Stimulated activated CD8-positive, alpha-beta memory T cell treated with anti-CD3 and anti-CD28 coated beads, Interleukin-2, amount 100 ng/mL, for 1 hour (primary cell): ENCODE results near the gene EIF2AK3.
"Not testable (repeated sequence)": the region's sequence is repeated elsewhere in the genome, so short reads cannot be mapped to it uniquely, and the experiment has no call there.

ENCODE experiments used
- DNase-seq, 2 donors: peaks; one replicate each; pipeline ENCODE4 v3.0.0-alpha.2; 2020; ENCODE audit warnings: low read depth in 2 of 2

The EIF2AK3 gene

DNA sequence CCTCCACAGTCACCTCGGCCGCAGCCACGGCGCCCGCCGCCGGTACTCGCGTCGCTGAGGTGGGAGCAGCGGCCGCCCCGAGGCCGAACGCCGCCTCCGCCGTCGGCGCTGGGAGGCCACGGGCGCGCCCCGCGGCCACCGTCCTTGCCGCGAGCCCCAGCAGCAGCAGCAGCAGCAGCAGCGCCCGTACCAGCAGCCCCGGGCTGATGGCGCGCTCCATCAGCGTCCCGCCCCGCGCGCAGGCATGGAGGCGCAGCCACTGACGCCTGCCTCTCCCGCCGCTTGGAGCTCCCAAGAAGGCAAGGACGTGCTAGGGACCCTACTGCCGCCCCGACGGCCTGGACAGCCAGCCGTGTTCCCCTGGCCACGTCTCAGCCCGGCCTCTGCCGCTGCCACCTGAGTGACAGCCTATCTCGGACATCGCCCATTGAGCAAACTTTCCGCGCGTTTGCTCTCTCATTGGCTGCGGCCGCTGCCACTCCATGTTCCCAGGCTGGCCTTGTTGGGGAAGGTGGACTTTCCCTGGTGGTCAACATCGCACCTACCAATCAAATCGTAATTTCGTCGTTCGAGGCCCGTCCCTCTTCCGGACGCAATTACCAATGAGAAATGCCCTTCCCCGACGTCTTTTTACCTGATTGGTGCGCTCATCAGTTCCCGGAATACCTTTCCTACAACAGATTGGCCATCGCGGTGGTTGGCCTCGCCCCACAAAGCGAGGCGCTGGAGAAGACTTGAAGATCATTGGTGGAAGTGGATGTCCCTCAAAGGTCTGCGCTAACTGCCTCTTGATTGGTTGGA, at the start of gene EIF2AK3:
Gene EIF2AK3, minus strand, starts transcription at position 410 of the 801 bp plus-strand sequence. Its CDS starts 190 bp downstream, at position 220.
- peak; percentile 83 to 86 for DNase-seq

GRCh38 chr2:88673363-88673762, 46.1 kb upstream of the EIF2AK3 start:
- DNase-seq = no peak

GRCh38 chr2:88671786-88672427, 44.6 kb upstream of the EIF2AK3 start:
- DNase-seq = no peak

DNA sequence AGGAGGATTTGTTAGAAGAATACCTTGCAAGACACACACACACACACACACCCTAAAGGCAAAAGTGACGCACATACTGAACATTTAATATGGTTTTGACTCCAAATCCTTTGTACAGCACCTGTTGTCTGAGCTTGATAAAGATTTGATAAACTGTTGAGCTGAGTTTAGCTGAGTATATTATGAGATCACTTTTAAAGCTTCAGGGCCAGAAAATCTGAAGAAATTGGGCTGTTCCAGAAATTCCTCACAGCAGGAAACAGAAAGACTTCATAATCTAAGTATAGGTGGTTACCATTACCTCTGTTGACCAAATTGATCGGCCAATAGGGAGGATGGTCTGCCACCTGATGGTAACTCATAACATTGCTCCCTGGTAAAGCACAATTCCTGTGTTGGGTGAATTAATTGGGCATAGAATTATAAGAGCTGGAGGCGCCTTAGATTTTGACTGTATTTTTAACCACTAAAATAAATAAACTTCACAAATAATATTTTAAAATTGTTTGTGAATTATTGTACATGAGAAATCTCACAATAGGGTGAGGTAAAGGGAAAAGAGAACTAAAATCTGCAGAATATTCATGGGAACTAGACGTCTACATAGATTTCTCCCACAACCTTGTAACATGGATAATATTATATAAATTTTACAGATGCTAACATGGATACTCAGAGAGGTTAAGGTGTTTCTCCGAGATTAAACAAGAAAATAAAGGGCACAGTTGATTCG, 42.4 kb upstream of the EIF2AK3 start:
- no peak for DNase-seq

DNA sequence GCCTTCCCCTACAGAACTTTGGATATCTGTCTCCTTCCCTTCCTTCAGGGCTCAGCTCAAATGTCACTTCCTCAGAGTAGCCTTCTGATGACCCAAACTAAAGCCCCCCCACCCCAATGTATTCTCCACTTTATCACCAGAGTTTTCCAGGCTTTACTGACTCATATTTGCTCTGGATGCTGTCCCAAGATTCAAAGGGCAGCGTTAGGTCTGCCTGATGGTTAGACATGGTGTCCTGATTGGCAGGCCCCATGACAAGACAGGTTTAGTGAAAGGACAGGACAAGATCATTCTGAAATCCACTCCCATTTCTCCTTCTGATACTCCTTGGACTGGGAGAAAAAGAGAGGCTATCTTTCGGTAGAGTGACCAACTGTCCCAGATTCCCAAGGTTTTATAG, 41.6 kb upstream of the EIF2AK3 start:
- DNase-seq = no peak

- no peak for DNase-seq
Observed at GRCh38 chr2:88667219-88667618, 40.0 kb upstream of the EIF2AK3 start.

DNA sequence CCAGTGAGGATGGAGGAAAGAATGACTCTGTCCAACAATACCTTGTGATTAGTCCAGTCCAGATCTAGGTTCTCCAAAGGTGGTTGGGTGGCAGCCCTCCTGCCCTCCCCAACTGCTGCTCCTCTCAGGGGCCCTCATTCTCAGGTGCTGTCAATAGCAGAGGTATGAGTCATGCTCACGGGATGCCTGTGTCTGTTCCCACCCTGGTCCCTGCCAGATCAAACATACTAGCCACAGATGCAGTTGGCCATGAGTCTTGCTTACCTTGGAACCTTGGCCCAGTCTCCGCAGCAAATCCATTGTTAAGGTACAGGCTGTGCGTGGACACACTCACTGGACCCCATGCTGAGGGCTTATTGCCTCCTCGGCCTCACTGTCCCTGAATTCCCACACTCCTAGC, 39.3 kb upstream of the EIF2AK3 start:
- DNase-seq = no peak

GRCh38 chr2:88660622-88661021, 33.4 kb upstream of the EIF2AK3 start:
- DNase-seq = no peak

- no peak for DNase-seq
Observed at GRCh38 chr2:88659538-88659915, 32.3 kb upstream of the EIF2AK3 start.

DNA sequence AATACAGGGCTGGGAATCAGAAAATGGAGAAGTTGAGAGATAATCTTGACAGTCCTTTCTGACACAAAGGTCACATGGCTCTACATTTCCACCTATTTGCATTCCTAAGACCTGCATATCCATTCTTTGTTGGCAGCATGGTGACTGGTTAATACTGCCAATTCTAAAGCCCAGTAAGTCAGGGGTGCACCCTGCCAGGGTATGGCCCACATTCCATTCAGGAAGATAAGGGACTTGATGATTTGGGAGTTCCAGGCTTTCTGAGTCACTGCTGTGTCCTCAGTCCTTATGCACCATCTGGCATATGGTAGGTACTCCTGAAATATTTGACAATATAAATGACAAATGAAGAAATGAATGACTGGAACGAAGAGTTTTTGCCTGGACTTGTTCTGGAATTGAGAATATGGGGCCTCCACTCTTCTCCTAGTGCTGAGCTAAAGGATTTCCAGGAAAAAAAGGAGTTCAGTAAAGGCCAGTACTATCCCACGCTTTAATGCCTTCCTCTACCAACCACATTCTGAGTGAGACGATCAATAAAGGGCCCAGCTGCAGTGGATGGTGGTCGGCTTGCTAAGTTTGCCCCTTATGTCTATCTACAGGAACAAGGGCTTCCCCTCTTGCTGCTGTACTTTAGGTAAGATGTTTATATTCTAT, 31.7 kb upstream of the EIF2AK3 start:
- DNase-seq = no peak

GRCh38 chr2:88658326-88658725, 31.1 kb upstream of the EIF2AK3 start:
- DNase-seq = no peak

DNA sequence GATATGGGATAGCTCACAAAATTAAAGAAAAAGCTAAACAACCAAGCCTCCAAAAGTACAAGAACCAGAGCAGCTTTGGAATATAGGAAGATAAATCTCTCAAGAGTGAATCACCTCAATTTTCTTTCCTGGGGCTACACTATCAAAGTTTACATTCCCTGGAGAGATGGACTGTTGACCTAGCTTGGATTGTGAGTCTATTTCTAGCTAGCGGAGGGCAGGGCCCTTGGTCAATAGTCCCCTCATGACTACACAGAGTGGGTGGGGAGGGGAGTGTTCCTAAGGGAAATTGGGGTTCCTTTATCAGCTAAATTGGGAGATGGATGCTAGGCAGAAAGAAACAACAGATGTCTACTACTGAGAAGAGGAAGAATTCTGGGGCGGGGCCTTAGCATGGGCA, 29.9 kb upstream of the EIF2AK3 start:
- DNase-seq = no peak

- no peak for DNase-seq
Observed at GRCh38 chr2:88656690-88657089, 29.4 kb upstream of the EIF2AK3 start.

DNA sequence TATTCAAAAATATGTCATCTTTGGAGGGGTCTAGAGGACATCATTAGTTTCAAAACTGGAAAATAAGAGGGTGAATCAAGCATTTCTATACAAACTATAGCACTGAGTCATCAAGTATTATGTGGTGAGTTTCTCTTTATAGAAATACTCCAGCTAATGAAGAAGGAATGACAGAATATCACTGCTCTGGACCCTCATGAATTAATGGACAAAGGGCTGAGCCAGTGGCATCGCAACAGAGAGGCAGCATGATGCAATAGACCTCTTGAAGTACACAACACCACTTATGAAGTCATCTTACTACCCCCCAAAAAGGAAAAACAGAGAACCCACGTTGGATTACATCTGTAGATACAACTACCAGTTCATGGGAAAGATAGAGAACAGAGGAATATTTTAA, 27.4 kb upstream of the EIF2AK3 start:
- no peak for DNase-seq

GRCh38 chr2:88651646-88652045, 24.4 kb upstream of the EIF2AK3 start:
- DNase-seq = no peak

DNA sequence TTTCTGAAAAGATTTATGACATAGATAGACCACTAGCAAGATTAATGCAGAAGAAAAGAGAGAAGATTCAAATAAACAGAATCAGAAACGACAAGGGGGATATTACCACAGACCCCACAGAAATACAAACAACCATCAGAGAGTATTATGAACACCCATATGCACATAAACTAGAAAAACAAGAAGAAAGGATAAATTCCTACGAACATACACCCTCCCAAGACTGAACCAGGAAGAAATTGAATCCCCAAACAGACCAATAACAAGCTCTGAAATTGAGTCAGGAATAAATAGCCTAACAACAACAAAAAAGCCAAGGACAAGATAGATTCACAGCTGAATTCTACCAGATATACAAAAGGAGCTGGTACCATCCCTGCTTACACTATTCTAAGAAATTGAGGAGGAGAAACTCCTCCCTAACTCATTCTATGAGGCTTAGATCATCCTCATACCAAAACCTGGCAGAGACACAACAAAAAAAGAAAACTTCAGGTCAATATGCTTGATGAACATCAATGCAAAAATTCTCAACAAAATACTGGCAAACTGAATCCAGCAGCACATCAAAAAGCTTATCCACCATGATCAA, 18.1 kb upstream of the EIF2AK3 start:
- DNase-seq = not testable (repeated sequence)

DNA sequence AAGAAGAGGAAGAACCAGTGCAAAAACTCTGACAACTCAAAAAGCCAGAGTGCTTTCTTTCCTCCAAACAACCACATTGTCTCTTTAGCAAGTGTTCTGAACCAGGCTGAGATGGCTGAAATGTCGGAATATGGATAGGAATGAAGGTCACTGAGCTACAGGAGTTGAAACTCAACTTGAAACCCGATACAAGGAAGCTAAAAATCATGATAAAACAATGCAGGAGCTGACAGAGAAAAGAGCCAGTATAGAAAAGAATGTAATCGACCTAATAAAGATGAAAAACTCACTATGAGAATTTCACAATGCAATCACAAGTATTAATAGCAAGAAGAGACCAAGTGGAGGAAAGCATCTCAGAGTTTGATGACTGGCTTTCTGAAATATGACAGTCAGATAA, 15.0 kb upstream of the EIF2AK3 start:
- no peak for DNase-seq

DNA sequence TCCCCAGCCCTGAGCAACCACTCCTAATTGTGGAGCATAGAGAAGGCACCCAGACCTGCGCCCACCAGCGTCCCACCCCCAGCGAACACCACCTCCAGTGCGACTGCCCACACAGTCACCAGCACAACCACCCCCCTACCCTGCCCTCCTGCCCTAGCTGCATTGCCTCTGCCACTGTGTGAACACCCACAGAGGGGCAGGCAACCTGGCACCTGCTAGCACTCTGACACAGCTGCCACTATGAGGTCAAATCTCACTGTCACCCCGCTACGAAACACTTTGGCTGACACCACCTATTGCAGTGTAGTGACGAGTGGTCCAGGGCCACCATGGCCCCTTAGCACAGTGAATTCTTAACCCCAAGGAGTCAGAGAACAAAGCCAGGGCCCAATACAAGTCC, 14.1 kb upstream of the EIF2AK3 start:
- no peak for DNase-seq

GRCh38 chr2:88639865-88640264, 12.6 kb upstream of the EIF2AK3 start:
- DNase-seq = no peak

GRCh38 chr2:88638743-88639142, 11.5 kb upstream of the EIF2AK3 start:
- peak in 1 of 2 donors; percentile 0 for DNase-seq

GRCh38 chr2:88638123-88638650, 10.9 kb upstream of the EIF2AK3 start:
- DNase-seq = no peak

- DNase-seq = no peak
Observed at GRCh38 chr2:88637464-88637863, 10.2 kb upstream of the EIF2AK3 start.
